ENCODE measurements around the gene TOMM40.

Gene TOMM40

GRCh38 chr19:44891016-44891882, at the start of gene TOMM40:
TOMM40 (plus strand) TSS chr19:44891254; CDS start chr19:44891416, 162 bp downstream.
- H3K4me3 ChIP-seq (ENCODE audit: low read depth, low read length), result peak within 1 kb of the TSS; percentile 82

GRCh38 chr19:44845286-44845611, 45.8 kb upstream of the TOMM40 start:
- H3K4me3 ChIP-seq (ENCODE audit: low read depth, low read length), result peak overlapping the region; percentile 65
- TF ChIP-seq CTCF (IDR thresholded peaks at IDR 0.05; ENCODE audit: low read depth, low read length, missing control alignments), result no peak
- no peak for DNase-seq
- in situ Hi-C loops (cut with HindIII; ENCODE audit: low pct_ligation_motif_present, low sequenced_read_pairs), result no loop called here
- H3K36me3 ChIP-seq (replicated peaks), result no peaks in the 10 kb centered on the region
- no peak overlapping the region for H3K27ac ChIP-seq
- no peaks in the 10 kb centered on the region for H3K27me3 ChIP-seq (replicated peaks)

More at GRCh38 chr19:44891016-44891882, at the start of gene TOMM40:
- no peak for TF ChIP-seq CTCF (IDR thresholded peaks at IDR 0.05; ENCODE audit: low read depth, low read length, missing control alignments)
- Histone ChIP-seq H3K36me3 (replicated peaks) (peaks cover 49% of the 10 kb centered on the region), H3K27ac (peak within 1 kb of the TSS; percentile 72), H3K27me3 (replicated peaks) (no peaks in the 10 kb centered on the region)
- in situ Hi-C loops (cut with HindIII; ENCODE audit: low pct_ligation_motif_present, low sequenced_read_pairs), result loop anchor here (10.0 kb wide), 1 partner anchor 64 kb away; the partner anchor contains the start of gene CLPTM1
- DNase-seq, result peak; percentile 100

GRCh38 chr19:44845612-44846454, 45.2 kb upstream of the TOMM40 start, which contains the start of gene NECTIN2:
NECTIN2 (plus strand) TSS chr19:44846297; CDS start chr19:44846526, 229 bp downstream.
- peaks cover 3% of the 10 kb centered on the region for H3K36me3 ChIP-seq (replicated peaks)
- TF ChIP-seq CTCF (IDR thresholded peaks at IDR 0.05; ENCODE audit: low read depth, low read length, missing control alignments), result peak; percentile 85
- DNase-seq, result peak; percentile 98
- H3K4me3 ChIP-seq (ENCODE audit: low read depth, low read length), result peak within 1 kb of the TSS; percentile 93
- in situ Hi-C loops (cut with HindIII; ENCODE audit: low pct_ligation_motif_present, low sequenced_read_pairs), result no loop called here
- no peaks in the 10 kb centered on the region for H3K27me3 ChIP-seq (replicated peaks)
- H3K27ac ChIP-seq, result peak within 1 kb of the TSS; percentile 96

GRCh38 chr19:44846455-44847143, 44.5 kb upstream of the TOMM40 start:
- no peak for TF ChIP-seq CTCF (IDR thresholded peaks at IDR 0.05; ENCODE audit: low read depth, low read length, missing control alignments)
- peak overlapping the region; percentile 96 for H3K27ac ChIP-seq
- peak; percentile 16 for DNase-seq
- H3K27me3 ChIP-seq (replicated peaks), result no peaks in the 10 kb centered on the region
- peak overlapping the region; percentile 93 for H3K4me3 ChIP-seq (ENCODE audit: low read depth, low read length)
- peaks cover 3% of the 10 kb centered on the region for H3K36me3 ChIP-seq (replicated peaks)
- in situ Hi-C loops (cut with HindIII; ENCODE audit: low pct_ligation_motif_present, low sequenced_read_pairs), result no loop called here

- in situ Hi-C loops (cut with HindIII; ENCODE audit: low pct_ligation_motif_present, low sequenced_read_pairs), result no loop called here
- Histone ChIP-seq H3K27ac (peak overlapping the region; percentile 96), H3K27me3 (replicated peaks) (no peaks in the 10 kb centered on the region), H3K4me3 (ENCODE audit: low read depth, low read length) (peak overlapping the region; percentile 93), H3K36me3 (replicated peaks) (peaks cover 3% of the 10 kb centered on the region)
- DNase-seq, result peak; percentile 60
- no peak for TF ChIP-seq CTCF (IDR thresholded peaks at IDR 0.05; ENCODE audit: low read depth, low read length, missing control alignments)
These were observed 43.7 kb upstream of the TOMM40 start for GRCh38 chr19:44847144-44848035.

Measured in brain microvascular endothelial cell (primary cell).